ENCODE results near the gene TENT4A.

Gene TENT4A

DNA sequence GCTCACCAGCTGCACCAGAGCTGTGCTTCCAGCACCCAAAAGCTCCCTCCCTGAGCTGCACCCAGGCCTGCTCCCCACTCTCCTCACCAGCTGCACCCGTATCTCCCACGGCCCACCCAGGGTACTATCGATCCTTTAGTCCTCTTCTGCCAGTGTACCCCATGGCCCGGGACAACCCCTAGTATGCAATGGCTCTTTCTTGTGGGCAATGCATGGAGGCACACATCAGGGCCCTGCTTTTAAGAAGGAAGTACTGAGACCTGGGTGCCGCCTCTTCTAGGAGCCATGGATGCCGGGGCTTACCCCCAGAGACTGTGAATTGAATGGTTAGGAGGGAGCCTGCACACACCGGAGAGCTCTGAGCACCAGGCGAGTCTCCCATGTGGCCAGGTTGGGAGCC, 49.5 kb downstream of the TENT4A start:
- no peak for TF ChIP-seq EZH2 (IDR thresholded peaks at IDR 0.05)
- TF ChIP-seq POLR2AphosphoS5 (IDR thresholded peaks at IDR 0.05; ENCODE audit: borderline replicate concordance, low read depth, low read length): no peak
- TF ChIP-seq FOXP2 (optimal IDR thresholded peaks at IDR 0.05; ENCODE audit: control extremely low read depth, extremely low read length, insufficient read depth): no peak
- no peak overlapping the region for H3K27ac ChIP-seq
- H3K36me3 ChIP-seq (ENCODE audit: insufficient read depth, low read length): no peaks in the 10 kb centered on the region; the same call in 1 of the 2 replicates
- DNase-seq (ENCODE audit: low read depth, low spot score): no peak
- no peak overlapping the region for H3K4me3 ChIP-seq
- H3K9ac ChIP-seq (ENCODE audit: insufficient read length): no peak overlapping the region
- H3K9me3 ChIP-seq (ENCODE audit: low read depth, low read length): no peaks in the 10 kb centered on the region

DNA sequence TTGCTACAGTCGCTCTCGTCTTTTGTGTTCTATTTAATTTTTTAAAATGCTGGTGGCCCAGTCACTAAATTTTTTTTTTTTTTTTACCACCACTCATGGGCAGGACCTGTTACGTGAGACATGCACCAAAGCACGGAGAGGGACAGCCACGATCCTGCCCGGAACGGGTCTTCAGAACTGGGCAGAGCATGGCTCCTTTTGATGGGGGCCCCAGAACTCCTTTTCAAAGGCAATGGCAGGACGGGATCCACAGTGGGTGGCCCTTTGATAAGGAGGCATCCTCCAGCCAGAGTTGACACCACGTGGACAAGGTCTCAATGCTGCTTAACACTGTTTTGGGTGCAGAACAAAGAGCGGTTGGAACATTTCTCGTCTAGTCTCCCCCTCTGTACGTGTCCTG, 50.0 kb downstream of the TENT4A start:
- H3K27ac ChIP-seq: no peak overlapping the region
- no peak for TF ChIP-seq FOXP2 (optimal IDR thresholded peaks at IDR 0.05; ENCODE audit: control extremely low read depth, extremely low read length, insufficient read depth)
- TF ChIP-seq POLR2AphosphoS5 (IDR thresholded peaks at IDR 0.05; ENCODE audit: borderline replicate concordance, low read depth, low read length): no peak
- no peak for TF ChIP-seq EZH2 (IDR thresholded peaks at IDR 0.05)

DNA sequence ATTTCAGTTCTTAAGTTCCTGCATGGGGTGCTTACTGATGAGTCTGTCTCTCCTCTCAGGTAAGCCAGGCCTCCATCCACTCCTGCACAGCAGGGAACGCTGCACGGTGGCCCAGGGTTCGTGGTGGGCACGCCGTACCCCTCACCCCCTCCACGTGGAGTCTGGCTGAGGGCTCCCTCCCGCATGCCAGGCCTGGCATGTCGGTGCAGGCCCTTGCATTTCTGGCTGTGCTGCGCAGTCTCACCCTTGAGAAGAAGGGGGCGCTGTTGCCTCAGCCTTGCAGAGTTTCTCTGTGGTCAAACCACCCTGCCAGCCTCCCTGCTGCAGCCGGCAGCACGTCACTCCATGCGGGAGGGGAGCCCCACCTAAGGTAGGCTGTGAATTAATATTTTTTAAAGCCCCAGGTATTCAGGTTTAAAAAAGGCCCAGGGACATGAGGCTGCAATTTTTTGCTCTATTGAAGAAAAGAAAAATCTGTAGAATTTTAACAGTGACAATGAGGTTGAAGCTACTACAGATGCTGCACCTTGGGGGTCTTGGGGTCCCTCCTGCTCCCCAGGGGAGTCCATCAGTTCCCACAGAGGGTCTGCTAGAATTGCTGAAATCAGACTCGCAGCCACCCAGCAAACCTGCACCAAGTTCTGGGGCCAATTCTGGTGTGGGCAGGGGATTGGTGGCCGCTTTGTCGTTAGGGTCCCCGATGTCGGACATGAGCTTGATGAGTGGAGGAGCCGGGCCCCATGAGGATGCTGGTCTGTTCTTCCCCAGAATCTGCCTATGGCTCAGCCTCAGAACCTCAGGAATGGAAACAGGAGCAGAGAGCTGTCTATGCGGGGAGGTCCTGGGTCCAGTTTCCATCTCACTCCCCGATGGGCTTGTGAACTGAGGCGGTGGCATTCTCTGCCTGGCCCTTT, 52.6 kb downstream of the TENT4A start:
- no peak for TF ChIP-seq FOXP2 (optimal IDR thresholded peaks at IDR 0.05; ENCODE audit: control extremely low read depth, extremely low read length, insufficient read depth)
- no peak for TF ChIP-seq EZH2 (IDR thresholded peaks at IDR 0.05)
- TF ChIP-seq POLR2AphosphoS5 (IDR thresholded peaks at IDR 0.05; ENCODE audit: borderline replicate concordance, low read depth, low read length): no peak
- DNase-seq (ENCODE audit: low read depth, low spot score): no peak
- no peaks in the 10 kb centered on the region for H3K9me3 ChIP-seq (ENCODE audit: low read depth, low read length)
- H3K9ac ChIP-seq (ENCODE audit: insufficient read length): no peak overlapping the region
- H3K36me3 ChIP-seq (ENCODE audit: insufficient read depth, low read length): no peaks in the 10 kb centered on the region
- H3K27ac ChIP-seq: no peak overlapping the region
- no peak overlapping the region for H3K4me3 ChIP-seq

More for the DNA sequence above, 50.0 kb downstream of the TENT4A start:
- DNase-seq (ENCODE audit: low read depth, low spot score): no peak
- Histone ChIP-seq H3K9me3 (ENCODE audit: low read depth, low read length) (no peaks in the 10 kb centered on the region), H3K9ac (ENCODE audit: insufficient read length) (no peak overlapping the region), H3K4me3 (no peak overlapping the region), H3K36me3 (ENCODE audit: insufficient read depth, low read length) (no peaks in the 10 kb centered on the region; the same call in 1 of the 2 replicates)

DNA sequence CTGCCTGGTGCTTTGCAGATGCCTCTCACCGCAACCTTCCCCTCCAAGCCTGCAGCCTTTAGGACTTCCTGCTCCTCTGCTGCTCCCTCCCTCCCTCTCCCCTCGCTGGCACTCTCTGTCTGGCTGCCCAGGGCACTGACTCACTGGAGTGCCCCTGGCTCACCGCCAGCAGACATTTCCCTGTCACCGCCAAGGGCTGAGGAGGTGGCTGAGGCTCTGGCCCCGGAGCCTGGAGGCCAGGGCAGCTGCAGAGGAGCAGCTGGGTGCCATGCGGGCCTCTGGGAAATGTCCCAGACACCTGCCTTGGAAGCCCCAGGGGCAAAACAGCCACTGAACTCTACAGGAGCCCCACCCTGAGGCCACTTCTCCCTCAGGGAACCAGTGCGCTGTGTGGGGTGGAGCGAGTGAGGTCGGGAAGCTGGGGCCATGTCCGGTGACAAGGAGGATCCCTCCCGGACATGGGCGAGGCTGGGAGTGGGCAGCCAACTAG, 53.4 kb downstream of the TENT4A start:
- no peaks in the 10 kb centered on the region for H3K36me3 ChIP-seq (ENCODE audit: insufficient read depth, low read length)
- no peaks in the 10 kb centered on the region for H3K9me3 ChIP-seq (ENCODE audit: low read depth, low read length)
- no peak overlapping the region for H3K27ac ChIP-seq
- no peak for DNase-seq (ENCODE audit: low read depth, low spot score)
- TF ChIP-seq EZH2 (IDR thresholded peaks at IDR 0.05): no peak
- no peak for TF ChIP-seq FOXP2 (optimal IDR thresholded peaks at IDR 0.05; ENCODE audit: control extremely low read depth, extremely low read length, insufficient read depth)
- peak; percentile 14; the same call in 1 of the 2 replicates for TF ChIP-seq POLR2AphosphoS5 (IDR thresholded peaks at IDR 0.05; ENCODE audit: borderline replicate concordance, low read depth, low read length)
- H3K4me3 ChIP-seq: no peak overlapping the region
- no peak overlapping the region for H3K9ac ChIP-seq (ENCODE audit: insufficient read length)

DNA sequence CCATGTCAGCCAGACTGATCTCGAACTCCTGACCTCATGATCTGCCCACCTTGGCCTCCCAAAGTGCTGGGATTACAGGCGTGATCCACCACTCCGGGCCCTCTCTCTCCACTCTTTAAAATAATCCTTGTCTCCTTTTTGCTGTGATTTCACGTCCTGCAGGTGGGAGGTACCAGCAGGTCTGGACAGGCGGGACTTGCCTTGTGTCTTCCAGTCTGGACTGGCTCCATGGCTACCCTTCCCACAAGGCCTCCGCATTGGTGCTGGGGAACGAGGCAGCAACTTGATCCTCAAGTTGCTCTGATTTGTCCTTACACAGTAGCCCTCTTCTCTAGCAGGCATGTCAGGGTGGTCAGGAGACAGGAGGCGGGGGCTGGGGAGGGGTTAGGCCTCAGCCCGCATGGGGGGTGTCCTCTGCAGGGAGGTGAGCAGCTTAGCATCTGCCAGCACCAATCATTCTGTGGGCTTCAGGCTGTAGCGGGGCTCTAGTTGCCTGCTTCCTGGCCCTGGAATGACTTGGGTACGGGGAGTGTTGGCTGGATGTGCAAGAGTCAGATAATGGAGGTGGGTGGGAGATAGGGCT, 54.3 kb downstream of the TENT4A start:
- no peak overlapping the region for H3K27ac ChIP-seq
- TF ChIP-seq FOXP2 (optimal IDR thresholded peaks at IDR 0.05; ENCODE audit: control extremely low read depth, extremely low read length, insufficient read depth): no peak

DNA sequence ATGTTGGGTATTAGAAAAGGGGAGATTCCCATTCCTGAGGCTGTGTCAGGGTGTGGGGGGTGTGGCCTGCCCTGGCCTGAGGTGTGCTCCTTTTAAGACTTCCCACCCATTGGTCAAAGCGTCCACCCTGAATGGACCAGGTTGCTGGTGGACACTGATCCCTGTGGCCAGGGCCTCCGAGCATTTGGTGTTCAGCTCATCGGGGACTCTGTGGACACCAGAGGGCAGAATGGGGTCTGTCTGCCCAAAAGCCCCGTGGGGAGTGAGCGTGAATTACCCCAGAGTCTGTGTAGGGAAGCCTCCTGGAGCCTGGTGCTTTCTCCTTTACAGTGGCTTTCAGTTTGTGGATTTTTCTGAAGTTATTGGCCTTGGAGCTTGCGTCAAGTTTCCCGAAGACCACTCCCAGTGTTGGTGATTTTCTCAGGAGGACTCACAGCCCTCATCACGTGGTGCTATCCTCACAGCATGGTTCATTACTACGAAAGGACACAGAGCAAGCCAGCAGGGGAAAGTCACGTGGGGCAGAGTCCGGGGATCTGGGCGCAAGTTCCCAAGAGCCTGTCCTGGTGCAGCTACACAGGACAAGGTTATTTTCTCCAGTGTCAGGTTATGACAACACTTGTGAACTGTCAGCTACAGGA, 55.5 kb downstream of the TENT4A start:
- no peaks in the 10 kb centered on the region for H3K36me3 ChIP-seq (ENCODE audit: insufficient read depth, low read length)
- no peak overlapping the region for H3K4me3 ChIP-seq
- no peak for TF ChIP-seq EZH2 (IDR thresholded peaks at IDR 0.05)
- H3K9ac ChIP-seq (ENCODE audit: insufficient read length): no peak overlapping the region
- no peaks in the 10 kb centered on the region for H3K9me3 ChIP-seq (ENCODE audit: low read depth, low read length)
- no peak overlapping the region for H3K27ac ChIP-seq
- DNase-seq (ENCODE audit: low read depth, low spot score): no peak

More for the DNA sequence above, 54.3 kb downstream of the TENT4A start:
- no peaks in the 10 kb centered on the region for H3K9me3 ChIP-seq (ENCODE audit: low read depth, low read length)
- no peak for DNase-seq (ENCODE audit: low read depth, low spot score)
- H3K4me3 ChIP-seq: no peak overlapping the region
- no peak overlapping the region for H3K9ac ChIP-seq (ENCODE audit: insufficient read length)
- H3K36me3 ChIP-seq (ENCODE audit: insufficient read depth, low read length): no peaks in the 10 kb centered on the region

DNA sequence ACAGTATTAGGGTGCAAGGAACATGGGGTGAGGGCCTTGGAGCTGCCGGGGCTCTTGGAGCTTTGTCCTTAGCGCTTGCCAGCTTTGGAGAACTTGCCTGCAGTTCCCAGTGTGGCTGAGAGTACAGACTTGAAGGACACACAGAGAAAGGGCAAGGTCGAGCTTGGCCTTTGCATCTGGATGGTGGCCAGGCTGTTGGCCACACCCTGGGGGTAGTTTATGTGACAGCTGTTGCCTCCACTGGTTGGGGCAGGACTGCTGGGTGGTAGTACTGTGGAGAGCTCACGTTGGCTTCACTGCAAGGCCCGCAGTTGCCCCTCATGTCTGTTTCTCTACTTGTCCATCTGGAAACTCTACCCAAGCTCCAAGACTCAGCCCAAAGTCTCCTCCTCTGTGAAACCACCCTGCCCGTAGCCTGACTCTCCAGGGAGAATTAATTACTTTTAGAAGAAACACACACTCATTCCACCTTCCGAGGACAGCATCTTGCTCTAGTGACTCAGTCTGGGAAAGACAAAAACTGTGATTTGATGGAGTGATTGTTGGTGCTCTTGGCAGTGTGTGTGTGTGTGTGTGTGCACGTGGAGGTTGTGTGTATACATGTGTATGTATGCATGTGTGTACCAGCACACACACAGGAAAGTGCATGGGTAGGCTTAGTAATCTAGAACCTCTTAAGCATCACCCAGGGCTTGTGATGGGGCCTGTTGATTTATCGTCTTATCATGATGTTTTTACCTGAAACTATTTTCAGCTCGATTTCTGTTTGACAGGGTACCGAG, 57.8 kb downstream of the TENT4A start:
- DNase-seq (ENCODE audit: low read depth, low spot score): no peak
- Histone ChIP-seq H3K9me3 (ENCODE audit: low read depth, low read length) (no peaks in the 10 kb centered on the region), H3K9ac (ENCODE audit: insufficient read length) (no peak overlapping the region), H3K36me3 (ENCODE audit: insufficient read depth, low read length) (no peaks in the 10 kb centered on the region), H3K4me3 (no peak overlapping the region), H3K27ac (no peak overlapping the region)
- TF ChIP-seq EZH2 (IDR thresholded peaks at IDR 0.05) (no peak), FOXP2 (optimal IDR thresholded peaks at IDR 0.05; ENCODE audit: control extremely low read depth, extremely low read length, insufficient read depth) (no peak), POLR2AphosphoS5 (IDR thresholded peaks at IDR 0.05; ENCODE audit: borderline replicate concordance, low read depth, low read length) (no peak)

DNA sequence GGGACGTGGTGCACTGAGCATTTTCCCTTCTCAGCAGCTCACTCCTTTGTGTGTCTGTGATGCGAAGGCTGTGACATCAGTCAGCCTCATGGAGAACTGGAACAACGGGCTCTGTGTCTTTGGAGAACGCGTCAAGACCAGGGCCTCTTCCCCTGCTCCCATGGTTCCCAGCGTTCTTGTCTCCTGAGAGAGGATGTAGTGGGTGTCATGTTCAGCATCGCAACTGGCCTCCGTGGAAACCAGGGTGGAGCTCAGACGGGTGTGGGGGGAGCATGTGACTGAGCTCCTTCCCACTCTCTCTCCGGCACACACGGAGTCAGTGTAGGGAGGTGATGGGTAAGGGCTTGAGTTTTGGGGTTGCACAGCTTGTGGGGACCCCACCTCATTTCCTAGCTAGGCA, 59.7 kb downstream of the TENT4A start:
- no peak overlapping the region for H3K27ac ChIP-seq
- no peak for TF ChIP-seq FOXP2 (optimal IDR thresholded peaks at IDR 0.05; ENCODE audit: control extremely low read depth, extremely low read length, insufficient read depth)
- TF ChIP-seq POLR2AphosphoS5 (IDR thresholded peaks at IDR 0.05; ENCODE audit: borderline replicate concordance, low read depth, low read length): no peak
- no peak for TF ChIP-seq EZH2 (IDR thresholded peaks at IDR 0.05)
- no peak overlapping the region for H3K9ac ChIP-seq (ENCODE audit: insufficient read length)
- no peaks in the 10 kb centered on the region for H3K9me3 ChIP-seq (ENCODE audit: low read depth, low read length)
- H3K36me3 ChIP-seq (ENCODE audit: insufficient read depth, low read length): no peaks in the 10 kb centered on the region
- DNase-seq (ENCODE audit: low read depth, low spot score): no peak
- no peak overlapping the region for H3K4me3 ChIP-seq

Measured in SK-N-MC (cell line).